Left lung (tissue), 10 donors: ENCODE data around the gene CSTB. TPM values are rescaled to one million over a fixed set of nuclear protein-coding genes. Genes with fewer than 3 reads are reported as not detected.

Source experiments
- ATAC-seq: fragments of 200-7000 bp; cut with Tn5 transposase; one replicate; pipeline ENCODE4 v1.9.1; 2020; ENCODE audit warnings: moderate library complexity
- DNase-seq, 4 donors: peaks; one replicate each; pipeline ENCODE4 v3.0.0-alpha.2; 2013 to 2020
- H3K27ac ChIP-seq, 2 donors: fragments of 200-600 bp; sonication (generic) in 1 of 2; one replicate each; pipeline versions ENCODE4 v1.5.0 to v1.8.0; 2020 to 2021
- H3K27me3 ChIP-seq, 2 donors: fragments of 200-600 bp; sonication (generic) in 1 of 2; one replicate each; pipeline versions ENCODE4 v1.5.0 to v1.8.0; 2020 to 2021
- H3K36me3 ChIP-seq, 2 donors: fragments of 200-600 bp; sonication (generic) in 1 of 2; one replicate each; pipeline versions ENCODE4 v1.5.0 to v1.8.0; 2020 to 2021
- H3K4me1 ChIP-seq, 2 donors: fragments of 200-600 bp; one replicate each; pipeline ENCODE4 v1.8.0; 2021
- H3K4me3 ChIP-seq, 2 donors: fragments of 200-600 bp; sonication (generic) in 1 of 2; one replicate each; pipeline versions ENCODE4 v1.5.0 to v1.8.0; 2020 to 2021; ENCODE audit warnings: mild to moderate bottlenecking in 1 of 2
- H3K9me3 ChIP-seq, 2 donors: fragments of 200-600 bp; sonication (generic) in 1 of 2; one replicate each; pipeline versions ENCODE4 v1.5.0 to v1.8.0; 2020 to 2021
- CTCF ChIP-seq, 2 donors: fragments of 200-600 bp; sonication (generic) in 1 of 2; IDR thresholded peaks; one replicate each; pipeline versions ENCODE4 v1.5.0 to v1.8.0; 2021; ENCODE audit warnings: antibody characterized with exemption in 2 of 2
- intact Hi-C, 2 donors: fragments of 100-400 bp; cut with DNase I; formaldehyde crosslinking; loops; one replicate each; pipeline versions ENCODE4 v1.11.2 to v1.14.2; 2022
- polyA plus RNA-seq, 6 donors: library from polyadenylated mRNA; unstranded; fragments of 120-200 nt; gene quantifications; one replicate each; pipeline ENCODE4 v1.2.1, GENCODE V29; 2013; ENCODE audit not compliant: insufficient read length in 6 of 6
- total RNA-seq, 2 donors: library from RNA; stranded (reverse); fragmentation: NEBNext Ultra II Directional; extraction: Animal tissue kit (Norgen Biotek cat#: 25700); gene quantifications; one replicate each; pipeline ENCODE4 v1.2.1, GENCODE V29; 2021
- donor health status: DM: no; HTN: yes; CAD: no.
- donor health status: DM: no; HTN: no; CAD: no.

The CSTB gene
- total and polyA plus RNA-seq, 8 donors, result 36.5 to 133 (median 37.8) TPM

- Histone ChIP-seq H3K4me3 (no peak overlapping the region), H3K27me3 (no peaks in the 10 kb centered on the region), H3K4me1 (peaks cover 4 to 22% of the 10 kb centered on the region in 2 donors), H3K36me3 (peaks cover 0 to 31% of the 10 kb centered on the region in 2 donors), H3K27ac (no peak overlapping the region), H3K9me3 (no peaks in the 10 kb centered on the region)
- TF ChIP-seq CTCF (IDR thresholded peaks at IDR 0.05), result no peak
- intact Hi-C loops, result no loop called here
- no peak for ATAC-seq
- DNase-seq, result peak in 1 of 4 donors; percentile 73
These were observed 9.2 kb downstream of the CSTB start for GRCh38 chr21:43766734-43767497.

- Histone ChIP-seq H3K36me3 (peaks cover 0 to 51% of the 10 kb centered on the region in 2 donors), H3K4me1 (peaks cover 4 to 21% of the 10 kb centered on the region in 2 donors), H3K9me3 (no peaks in the 10 kb centered on the region), H3K27me3 (no peaks in the 10 kb centered on the region), H3K4me3 (no peak overlapping the region), H3K27ac (peak overlapping the region in 1 of 2 donors; percentile 13)
- no peak for ATAC-seq
- DNase-seq, result peak in 1 of 4 donors; percentile 66
- intact Hi-C loops, result no loop called here
- no peak for TF ChIP-seq CTCF (IDR thresholded peaks at IDR 0.05)
These were observed 11.3 kb downstream of the CSTB start for GRCh38 chr21:43764576-43765495.

- no peak for ATAC-seq
These were observed 12.1 kb downstream of the CSTB start for GRCh38 chr21:43763901-43764523.

GRCh38 chr21:43762303-43763128 is 13.6 kb downstream of the CSTB start:
- no peak for TF ChIP-seq CTCF (IDR thresholded peaks at IDR 0.05)
- ATAC-seq (no peak), DNase-seq (no peak)
- Histone ChIP-seq H3K9me3 (no peaks in the 10 kb centered on the region), H3K4me3 (no peak overlapping the region), H3K27me3 (no peaks in the 10 kb centered on the region), H3K4me1 (peaks cover 0 to 25% of the 10 kb centered on the region in 2 donors), H3K27ac (no peak overlapping the region), H3K36me3 (peaks cover 0 to 75% of the 10 kb centered on the region in 2 donors)
- intact Hi-C loops, result no loop called here

More at GRCh38 chr21:43763901-43764523, 12.1 kb downstream of the CSTB start:
- peak in 1 of 4 donors; percentile 49 for DNase-seq
- intact Hi-C loops, result no loop called here
- Histone ChIP-seq H3K9me3 (no peaks in the 10 kb centered on the region), H3K36me3 (peaks cover 0 to 60% of the 10 kb centered on the region in 2 donors), H3K4me3 (no peak overlapping the region), H3K27me3 (no peaks in the 10 kb centered on the region), H3K4me1 (peaks cover 4 to 25% of the 10 kb centered on the region in 2 donors), H3K27ac (no peak overlapping the region)
- no peak for TF ChIP-seq CTCF (IDR thresholded peaks at IDR 0.05)
